Nephron progenitor cell (in vitro differentiated cells): ENCODE measurements around the gene TTC3.
"Not testable (repeated sequence)": the region's sequence is repeated elsewhere in the genome, so short reads cannot be mapped to it uniquely, and the experiment has no call there.

Experiments used
- DNase-seq: peaks from one replicate; pipeline ENCODE4 v3.0.0; 2021
- H3K27ac Mint-ChIP-seq: 2 replicates; pipeline ENCODE4 v1.8.0; 2021; ENCODE audit warnings: mild to moderate bottlenecking, moderate library complexity, mixed read lengths
- H3K27me3 Mint-ChIP-seq: 2 replicates; pipeline ENCODE4 v1.8.0; 2021; ENCODE audit warnings: mild to moderate bottlenecking, low read depth, mixed read lengths; ENCODE audit not compliant: poor library complexity
- H3K36me3 Mint-ChIP-seq: 2 replicates; pipeline ENCODE4 v1.8.0; 2021; ENCODE audit warnings: low read depth, mixed read lengths
- H3K4me1 Mint-ChIP-seq: 2 replicates; pipeline ENCODE4 v1.8.0; 2021; ENCODE audit warnings: mixed read lengths
- H3K4me3 Mint-ChIP-seq: 2 replicates; pipeline ENCODE4 v1.8.0; 2021; ENCODE audit warnings: mild to moderate bottlenecking, moderate library complexity, mixed read lengths
- H3K9me3 Mint-ChIP-seq: 2 replicates; pipeline ENCODE4 v1.8.0; 2021; ENCODE audit warnings: mild to moderate bottlenecking, moderate library complexity, mixed read lengths
- TF ChIP-seq, protein P1 (sequence below): fragments of 200-600 bp; sonication (generic); IDR thresholded peaks from 2 replicates; pipeline ENCODE4 v1.5.0; 2021; ENCODE audit warnings: antibody characterized with exemption

Gene TTC3

GRCh38 chr21:37043818-37044217, 29.2 kb upstream of the TTC3 start:
- Mint-ChIP-seq H3K27ac (peak overlapping the region; percentile 88), H3K9me3 (peaks cover 3% of the 10 kb centered on the region), H3K36me3 (no peaks in the 10 kb centered on the region), H3K27me3 (peaks cover 14% of the 10 kb centered on the region), H3K4me3 (no peak overlapping the region), H3K4me1 (peaks cover 15% of the 10 kb centered on the region)
- DNase-seq, result no peak
- TF ChIP-seq, protein P1, sequence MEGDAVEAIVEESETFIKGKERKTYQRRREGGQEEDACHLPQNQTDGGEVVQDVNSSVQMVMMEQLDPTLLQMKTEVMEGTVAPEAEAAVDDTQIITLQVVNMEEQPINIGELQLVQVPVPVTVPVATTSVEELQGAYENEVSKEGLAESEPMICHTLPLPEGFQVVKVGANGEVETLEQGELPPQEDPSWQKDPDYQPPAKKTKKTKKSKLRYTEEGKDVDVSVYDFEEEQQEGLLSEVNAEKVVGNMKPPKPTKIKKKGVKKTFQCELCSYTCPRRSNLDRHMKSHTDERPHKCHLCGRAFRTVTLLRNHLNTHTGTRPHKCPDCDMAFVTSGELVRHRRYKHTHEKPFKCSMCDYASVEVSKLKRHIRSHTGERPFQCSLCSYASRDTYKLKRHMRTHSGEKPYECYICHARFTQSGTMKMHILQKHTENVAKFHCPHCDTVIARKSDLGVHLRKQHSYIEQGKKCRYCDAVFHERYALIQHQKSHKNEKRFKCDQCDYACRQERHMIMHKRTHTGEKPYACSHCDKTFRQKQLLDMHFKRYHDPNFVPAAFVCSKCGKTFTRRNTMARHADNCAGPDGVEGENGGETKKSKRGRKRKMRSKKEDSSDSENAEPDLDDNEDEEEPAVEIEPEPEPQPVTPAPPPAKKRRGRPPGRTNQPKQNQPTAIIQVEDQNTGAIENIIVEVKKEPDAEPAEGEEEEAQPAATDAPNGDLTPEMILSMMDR, result no peak

- no peak overlapping the region for H3K4me3 Mint-ChIP-seq
- TF ChIP-seq, protein P1, result no peak
- peaks cover 15% of the 10 kb centered on the region for H3K4me1 Mint-ChIP-seq
- peaks cover 10% of the 10 kb centered on the region for H3K27me3 Mint-ChIP-seq
- H3K9me3 Mint-ChIP-seq, result peaks cover 11% of the 10 kb centered on the region
- no peaks in the 10 kb centered on the region for H3K36me3 Mint-ChIP-seq
- DNase-seq, result no peak
- H3K27ac Mint-ChIP-seq, result no peak overlapping the region
Observed at GRCh38 chr21:37044643-37045042, 28.4 kb upstream of the TTC3 start.

GRCh38 chr21:37045149-37045548, 27.9 kb upstream of the TTC3 start:
- H3K36me3 Mint-ChIP-seq, result no peaks in the 10 kb centered on the region
- DNase-seq, result no peak
- H3K9me3 Mint-ChIP-seq, result peaks cover 15% of the 10 kb centered on the region
- H3K27me3 Mint-ChIP-seq, result peaks cover 12% of the 10 kb centered on the region
- peaks cover 15% of the 10 kb centered on the region for H3K4me1 Mint-ChIP-seq
- no peak overlapping the region for H3K4me3 Mint-ChIP-seq
- TF ChIP-seq, protein P1, result no peak
- H3K27ac Mint-ChIP-seq, result no peak overlapping the region

- no peak overlapping the region for H3K4me3 Mint-ChIP-seq
- peaks cover 15% of the 10 kb centered on the region for H3K4me1 Mint-ChIP-seq
- H3K27me3 Mint-ChIP-seq, result peaks cover 10% of the 10 kb centered on the region
- no peaks in the 10 kb centered on the region for H3K36me3 Mint-ChIP-seq
- peaks cover 15% of the 10 kb centered on the region for H3K9me3 Mint-ChIP-seq
- TF ChIP-seq, protein P1, result no peak
- no peak overlapping the region for H3K27ac Mint-ChIP-seq
- DNase-seq, result no peak
Observed at GRCh38 chr21:37045556-37045955, 27.5 kb upstream of the TTC3 start.

GRCh38 chr21:37047079-37047478, 26.0 kb upstream of the TTC3 start:
- H3K4me1 Mint-ChIP-seq, result peaks cover 15% of the 10 kb centered on the region

GRCh38 chr21:37049741-37050140, 23.3 kb upstream of the TTC3 start:
- not testable (repeated sequence) for H3K4me3 Mint-ChIP-seq, H3K27ac Mint-ChIP-seq, H3K27me3 Mint-ChIP-seq, H3K36me3 Mint-ChIP-seq, DNase-seq
- H3K4me1 Mint-ChIP-seq, result peaks cover 14% of the 10 kb centered on the region
- peaks cover 15% of the 10 kb centered on the region for H3K9me3 Mint-ChIP-seq

More at GRCh38 chr21:37047079-37047478, 26.0 kb upstream of the TTC3 start:
- DNase-seq, result no peak
- Mint-ChIP-seq H3K36me3 (no peaks in the 10 kb centered on the region), H3K27ac (no peak overlapping the region), H3K27me3 (peaks cover 8% of the 10 kb centered on the region), H3K9me3 (peaks cover 15% of the 10 kb centered on the region), H3K4me3 (no peak overlapping the region)
- TF ChIP-seq, protein P1, result no peak
